Tibial nerve (tissue), 4 donors: ENCODE measurements around the gene FYB1.

ENCODE experiments used
- EP300 ChIP-seq, 2 donors: sonication (generic); formaldehyde crosslinking; IDR thresholded peaks; one replicate each; pipeline ENCODE4 v1.6.1; 2017; ENCODE audit warnings: antibody characterized with exemption in 2 of 2, mild to moderate bottlenecking in 1 of 2
- TF ChIP-seq, protein P1 (sequence below), 5 experiments: fragments of 200-600 bp in 3 of 5; fragments of 450-650 bp in 2 of 5; sonication (generic) in 3 of 5; IDR thresholded peaks; one replicate each; pipeline ENCODE4 v1.5.1; 2016 to 2019; ENCODE audit warnings: antibody characterized with exemption in 5 of 5, mild to moderate bottlenecking in 3 of 5, moderate library complexity in 2 of 5

DNA sequence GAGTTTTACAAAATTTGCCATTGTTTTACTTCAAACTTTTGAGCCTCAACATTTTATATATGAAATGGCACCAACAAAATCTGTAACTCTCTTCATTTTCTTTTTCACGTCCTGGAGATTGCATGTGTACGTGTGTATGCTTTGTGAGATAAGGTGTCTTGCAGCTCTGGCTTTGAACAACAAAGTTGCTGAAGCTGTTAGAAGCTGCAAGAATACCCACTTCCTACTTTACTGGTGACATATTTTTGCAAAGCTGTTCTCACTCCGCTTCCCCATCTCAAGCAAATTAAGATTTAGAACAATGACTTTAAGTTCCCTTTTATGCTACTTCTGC lies 41.8 kb downstream of the FYB1 start:
- TF ChIP-seq, protein P1, sequence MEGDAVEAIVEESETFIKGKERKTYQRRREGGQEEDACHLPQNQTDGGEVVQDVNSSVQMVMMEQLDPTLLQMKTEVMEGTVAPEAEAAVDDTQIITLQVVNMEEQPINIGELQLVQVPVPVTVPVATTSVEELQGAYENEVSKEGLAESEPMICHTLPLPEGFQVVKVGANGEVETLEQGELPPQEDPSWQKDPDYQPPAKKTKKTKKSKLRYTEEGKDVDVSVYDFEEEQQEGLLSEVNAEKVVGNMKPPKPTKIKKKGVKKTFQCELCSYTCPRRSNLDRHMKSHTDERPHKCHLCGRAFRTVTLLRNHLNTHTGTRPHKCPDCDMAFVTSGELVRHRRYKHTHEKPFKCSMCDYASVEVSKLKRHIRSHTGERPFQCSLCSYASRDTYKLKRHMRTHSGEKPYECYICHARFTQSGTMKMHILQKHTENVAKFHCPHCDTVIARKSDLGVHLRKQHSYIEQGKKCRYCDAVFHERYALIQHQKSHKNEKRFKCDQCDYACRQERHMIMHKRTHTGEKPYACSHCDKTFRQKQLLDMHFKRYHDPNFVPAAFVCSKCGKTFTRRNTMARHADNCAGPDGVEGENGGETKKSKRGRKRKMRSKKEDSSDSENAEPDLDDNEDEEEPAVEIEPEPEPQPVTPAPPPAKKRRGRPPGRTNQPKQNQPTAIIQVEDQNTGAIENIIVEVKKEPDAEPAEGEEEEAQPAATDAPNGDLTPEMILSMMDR (IDR thresholded peaks at IDR 0.05): no peak
- peak in 1 of 2 donors; percentile 13 for TF ChIP-seq EP300 (IDR thresholded peaks at IDR 0.05)
